ENCODE measurements around the gene CHTF18.

GRCh38 chr16:784431-784830 is 4.0 kb upstream of the CHTF18 start:
- TF ChIP-seq POLR2A (IDR thresholded peaks at IDR 0.05) (no peak), CTCF (IDR thresholded peaks at IDR 0.05) (no peak)

Measured in esophagus squamous epithelium (tissue), 4 donors.